Spleen (tissue), 7 donors: ENCODE results near the gene TBC1D8B.

Experiments
- POLR2A ChIP-seq, 3 donors: fragments of 450-650 bp; IDR thresholded peaks; one replicate each; pipeline ENCODE4 v1.5.1; 2017; ENCODE audit warnings: antibody characterized with exemption in 3 of 3, mild to moderate bottlenecking in 1 of 3
- POLR2AphosphoS5 ChIP-seq, 3 donors: sonication (generic); formaldehyde crosslinking; IDR thresholded peaks; one replicate each; pipeline ENCODE4 v1.5.1; 2017; ENCODE audit warnings: antibody characterized with exemption in 3 of 3
- TF ChIP-seq, protein P1 (sequence below), 11 experiments: fragments of 200-600 bp in 7 of 11; fragments of 450-650 bp in 4 of 11; sonication (generic) in 4 of 11; IDR thresholded peaks in 8 of 11; conservative IDR thresholded peaks in 3 of 11; 1 replicate in 7 of 11; 2 replicates in 4 of 11; pipeline versions ENCODE4 v1.4.0 to v1.8.0; 2016 to 2021; ENCODE audit warnings: antibody characterized with exemption in 11 of 11, inconsistent platforms in 4 of 11, mild to moderate bottlenecking in 1 of 11
- donor health status: DM: no; HTN: no; CAD: no; lungs with moderate emphysema.
- donor health status: DM: no; HTN: no; CAD: no.
- donor health status: DM: no; HTN: no; CAD: no.

DNA sequence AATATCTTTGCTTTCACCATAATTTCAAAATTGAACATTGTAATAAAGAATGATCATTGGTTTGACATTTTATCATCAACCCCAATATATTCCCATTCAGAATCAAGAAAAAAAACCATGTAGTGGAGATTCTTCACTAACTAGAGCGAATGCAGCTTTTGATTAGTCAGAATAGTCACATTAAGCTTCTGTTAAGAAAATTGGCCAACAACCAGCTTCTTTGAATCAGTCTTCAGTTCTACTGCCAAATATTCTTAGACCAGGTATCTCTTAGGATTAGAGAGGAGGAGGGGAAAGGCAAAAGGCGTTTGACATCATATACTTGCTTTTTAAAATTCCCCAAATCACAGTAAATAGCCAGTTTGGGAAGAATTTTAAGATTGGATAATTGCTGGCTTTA is 22.2 kb upstream of the TBC1D8B start:
- no peak for TF ChIP-seq POLR2A (IDR thresholded peaks at IDR 0.05)
- TF ChIP-seq, protein P1, sequence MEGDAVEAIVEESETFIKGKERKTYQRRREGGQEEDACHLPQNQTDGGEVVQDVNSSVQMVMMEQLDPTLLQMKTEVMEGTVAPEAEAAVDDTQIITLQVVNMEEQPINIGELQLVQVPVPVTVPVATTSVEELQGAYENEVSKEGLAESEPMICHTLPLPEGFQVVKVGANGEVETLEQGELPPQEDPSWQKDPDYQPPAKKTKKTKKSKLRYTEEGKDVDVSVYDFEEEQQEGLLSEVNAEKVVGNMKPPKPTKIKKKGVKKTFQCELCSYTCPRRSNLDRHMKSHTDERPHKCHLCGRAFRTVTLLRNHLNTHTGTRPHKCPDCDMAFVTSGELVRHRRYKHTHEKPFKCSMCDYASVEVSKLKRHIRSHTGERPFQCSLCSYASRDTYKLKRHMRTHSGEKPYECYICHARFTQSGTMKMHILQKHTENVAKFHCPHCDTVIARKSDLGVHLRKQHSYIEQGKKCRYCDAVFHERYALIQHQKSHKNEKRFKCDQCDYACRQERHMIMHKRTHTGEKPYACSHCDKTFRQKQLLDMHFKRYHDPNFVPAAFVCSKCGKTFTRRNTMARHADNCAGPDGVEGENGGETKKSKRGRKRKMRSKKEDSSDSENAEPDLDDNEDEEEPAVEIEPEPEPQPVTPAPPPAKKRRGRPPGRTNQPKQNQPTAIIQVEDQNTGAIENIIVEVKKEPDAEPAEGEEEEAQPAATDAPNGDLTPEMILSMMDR (IDR thresholded peaks at IDR 0.05 in 8 of 11, conservative IDR thresholded peaks at IDR 0.05 in 3 of 11): no peak
- TF ChIP-seq POLR2AphosphoS5 (IDR thresholded peaks at IDR 0.05): no peak
